ENCODE data around the gene MICU1.

The MICU1 gene

GRCh38 chr10:72611783-72612182 is 14.1 kb downstream of the MICU1 start:
- Histone ChIP-seq H3K9me3 (ENCODE audit: control insufficient read depth, insufficient read depth, low read length) (no peaks in the 10 kb centered on the region), H3F3A (ENCODE audit: control insufficient read depth, insufficient read depth) (no peaks in the 10 kb centered on the region), H3K36me3 (ENCODE audit: control insufficient read depth, low read length) (no peaks in the 10 kb centered on the region), H3K79me2 (ENCODE audit: control insufficient read depth, low read length) (peaks cover 11% of the 10 kb centered on the region), H4K20me1 (ENCODE audit: control insufficient read depth, insufficient read depth, low read depth, low read length) (0 out of 2 replicates have a peak, but pooled peaks cover 3% of the 10 kb centered on the region), H3K27ac (ENCODE audit: low read depth, low read length) (no peak overlapping the region), H3K27me3 (ENCODE audit: control insufficient read depth, low read length) (no peaks in the 10 kb centered on the region), H3K9me2 (replicated peaks; ENCODE audit: control insufficient read depth, low read length) (no peaks in the 10 kb centered on the region), H3K4me2 (ENCODE audit: low read length) (no peak overlapping the region), H3K4me1 (ENCODE audit: control insufficient read depth, low read length) (peaks cover 3% of the 10 kb centered on the region; the same call in 1 of the 2 replicates), H3K4me3 (ENCODE audit: low read length) (no peak overlapping the region)
- no peak for TF ChIP-seq EZH2phosphoT487 (IDR thresholded peaks at IDR 0.05; ENCODE audit: borderline replicate concordance, low read length)
- TF ChIP-seq, protein P1, sequence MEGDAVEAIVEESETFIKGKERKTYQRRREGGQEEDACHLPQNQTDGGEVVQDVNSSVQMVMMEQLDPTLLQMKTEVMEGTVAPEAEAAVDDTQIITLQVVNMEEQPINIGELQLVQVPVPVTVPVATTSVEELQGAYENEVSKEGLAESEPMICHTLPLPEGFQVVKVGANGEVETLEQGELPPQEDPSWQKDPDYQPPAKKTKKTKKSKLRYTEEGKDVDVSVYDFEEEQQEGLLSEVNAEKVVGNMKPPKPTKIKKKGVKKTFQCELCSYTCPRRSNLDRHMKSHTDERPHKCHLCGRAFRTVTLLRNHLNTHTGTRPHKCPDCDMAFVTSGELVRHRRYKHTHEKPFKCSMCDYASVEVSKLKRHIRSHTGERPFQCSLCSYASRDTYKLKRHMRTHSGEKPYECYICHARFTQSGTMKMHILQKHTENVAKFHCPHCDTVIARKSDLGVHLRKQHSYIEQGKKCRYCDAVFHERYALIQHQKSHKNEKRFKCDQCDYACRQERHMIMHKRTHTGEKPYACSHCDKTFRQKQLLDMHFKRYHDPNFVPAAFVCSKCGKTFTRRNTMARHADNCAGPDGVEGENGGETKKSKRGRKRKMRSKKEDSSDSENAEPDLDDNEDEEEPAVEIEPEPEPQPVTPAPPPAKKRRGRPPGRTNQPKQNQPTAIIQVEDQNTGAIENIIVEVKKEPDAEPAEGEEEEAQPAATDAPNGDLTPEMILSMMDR (IDR thresholded peaks at IDR 0.05; ENCODE audit: low read depth, low read length, poor library complexity, severe bottlenecking): no peak

DNA sequence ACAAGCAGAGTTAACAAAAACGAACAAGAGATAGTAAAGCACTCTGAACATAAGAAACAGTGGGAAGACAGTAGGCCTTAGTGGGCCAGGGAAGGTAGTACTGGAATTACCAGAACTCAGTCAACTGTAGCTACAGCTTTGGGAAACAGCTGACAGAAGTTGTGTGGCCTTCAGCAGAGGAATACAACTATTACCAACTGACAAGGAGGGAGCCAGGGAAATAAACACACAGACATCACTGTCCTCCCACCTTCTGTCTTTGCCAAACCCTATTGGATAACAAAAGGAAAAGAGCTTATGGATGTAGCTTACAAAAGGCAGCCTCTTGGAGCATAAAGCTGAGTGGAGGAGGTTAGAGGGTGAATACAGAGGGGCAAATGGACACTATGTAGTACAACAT is 15.4 kb downstream of the MICU1 start:
- Histone ChIP-seq H3K27ac (ENCODE audit: low read depth, low read length) (no peak overlapping the region), H3K4me2 (ENCODE audit: low read length) (no peak overlapping the region), H3K4me3 (ENCODE audit: low read length) (no peak overlapping the region), H3K79me2 (ENCODE audit: control insufficient read depth, low read length) (peaks cover 9% of the 10 kb centered on the region), H3K36me3 (ENCODE audit: control insufficient read depth, low read length) (no peaks in the 10 kb centered on the region), H3F3A (ENCODE audit: control insufficient read depth, insufficient read depth) (no peaks in the 10 kb centered on the region), H4K20me1 (ENCODE audit: control insufficient read depth, insufficient read depth, low read depth, low read length) (no peaks in the 10 kb centered on the region), H3K9me2 (replicated peaks; ENCODE audit: control insufficient read depth, low read length) (no peaks in the 10 kb centered on the region), H3K4me1 (ENCODE audit: control insufficient read depth, low read length) (peaks cover 3% of the 10 kb centered on the region; the same call in 1 of the 2 replicates), H3K27me3 (ENCODE audit: control insufficient read depth, low read length) (no peaks in the 10 kb centered on the region), H3K9me3 (ENCODE audit: control insufficient read depth, insufficient read depth, low read length) (no peaks in the 10 kb centered on the region)
- TF ChIP-seq, protein P1 (IDR thresholded peaks at IDR 0.05; ENCODE audit: low read depth, low read length, poor library complexity, severe bottlenecking): no peak
- no peak for TF ChIP-seq EZH2phosphoT487 (IDR thresholded peaks at IDR 0.05; ENCODE audit: borderline replicate concordance, low read length)

- no peaks in the 10 kb centered on the region for H3K27me3 ChIP-seq (ENCODE audit: control insufficient read depth, low read length)
- H4K20me1 ChIP-seq (ENCODE audit: control insufficient read depth, insufficient read depth, low read depth, low read length): no peaks in the 10 kb centered on the region
- H3F3A ChIP-seq (ENCODE audit: control insufficient read depth, insufficient read depth): no peaks in the 10 kb centered on the region
- H3K4me2 ChIP-seq (ENCODE audit: low read length): no peak overlapping the region
- no peaks in the 10 kb centered on the region for H3K9me2 ChIP-seq (replicated peaks; ENCODE audit: control insufficient read depth, low read length)
- H3K9me3 ChIP-seq (ENCODE audit: control insufficient read depth, insufficient read depth, low read length): no peaks in the 10 kb centered on the region
- TF ChIP-seq EZH2phosphoT487 (IDR thresholded peaks at IDR 0.05; ENCODE audit: borderline replicate concordance, low read length): no peak
- TF ChIP-seq, protein P1 (IDR thresholded peaks at IDR 0.05; ENCODE audit: low read depth, low read length, poor library complexity, severe bottlenecking): no peak
- H3K4me1 ChIP-seq (ENCODE audit: control insufficient read depth, low read length): no peaks in the 10 kb centered on the region
- peaks cover 3% of the 10 kb centered on the region; the same call in 1 of the 2 replicates for H3K79me2 ChIP-seq (ENCODE audit: control insufficient read depth, low read length)
- H3K27ac ChIP-seq (ENCODE audit: low read depth, low read length): no peak overlapping the region
- H3K4me3 ChIP-seq (ENCODE audit: low read length): no peak overlapping the region
- H3K36me3 ChIP-seq (ENCODE audit: control insufficient read depth, low read length): no peaks in the 10 kb centered on the region
Measured at GRCh38 chr10:72605122-72605521, 20.8 kb downstream of the MICU1 start.
